ENCODE results near the gene ABCB8. TPM values are rescaled to one million over a fixed set of nuclear protein-coding genes. Genes with fewer than 3 reads are reported as not detected.
A peak's percentile ranks its signal among the peaks of the same experiment; 100 is the strongest.
"Not testable (repeated sequence)": the region's sequence is repeated elsewhere in the genome, so short reads cannot be mapped to it uniquely, and the experiment has no call there.

ABCB8 gene
- polyA plus RNA-seq, 4 donors: 16.9 to 35.2 (median 21.1) TPM

GRCh38 chr7:150997075-150997511 is 31.2 kb upstream of the ABCB8 start:
- DNase-seq (ENCODE audit: low read depth in 4 of 4, low spot score in 3 of 4): no peak

DNA sequence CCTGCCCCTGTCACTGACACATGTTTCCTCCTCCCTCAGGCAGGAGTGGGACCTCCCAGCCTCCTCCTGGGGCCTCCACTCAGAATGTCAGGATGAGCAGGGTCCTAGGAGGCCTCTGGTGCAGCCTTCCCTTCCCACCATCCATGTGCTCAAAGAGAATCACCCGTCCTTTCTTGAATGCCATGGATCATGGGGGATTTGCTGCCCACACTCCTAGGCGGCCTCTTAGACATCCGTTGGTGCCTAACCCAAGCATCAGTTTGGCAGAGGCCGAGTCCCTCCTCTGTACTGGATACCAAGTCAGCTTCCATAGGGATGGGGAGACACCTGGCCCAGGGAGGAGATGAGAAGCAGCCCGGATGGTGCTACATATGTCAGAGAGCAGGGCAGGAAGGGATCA is 30.4 kb upstream of the ABCB8 start:
- no peak for DNase-seq (ENCODE audit: low read depth in 4 of 4, low spot score in 3 of 4)

GRCh38 chr7:150998341-150998740 is 29.9 kb upstream of the ABCB8 start:
- DNase-seq (ENCODE audit: low read depth in 4 of 4, low spot score in 3 of 4): no peak

DNA sequence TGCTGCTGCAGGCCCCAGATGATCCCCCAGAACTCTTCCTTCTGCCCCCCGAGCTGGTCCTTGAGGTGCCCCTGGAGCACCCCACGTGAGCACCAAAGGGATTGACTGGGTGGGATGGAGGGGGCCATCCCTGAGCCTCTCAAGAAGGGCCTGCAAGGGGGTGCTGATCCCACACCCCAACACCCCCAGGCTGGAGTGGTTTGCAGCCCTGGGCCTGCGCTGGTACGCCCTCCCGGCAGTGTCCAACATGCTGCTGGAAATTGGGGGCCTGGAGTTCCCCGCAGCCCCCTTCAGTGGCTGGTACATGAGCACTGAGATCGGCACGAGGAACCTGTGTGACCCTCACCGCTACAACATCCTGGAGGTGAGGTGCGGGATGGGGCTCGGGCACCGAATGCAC is 29.2 kb upstream of the ABCB8 start:
- no peak for DNase-seq (ENCODE audit: low read depth in 4 of 4, low spot score in 3 of 4)

- no peak for DNase-seq (ENCODE audit: low read depth in 4 of 4, low spot score in 3 of 4)
Measured at GRCh38 chr7:150999497-151000230, 28.6 kb upstream of the ABCB8 start.

GRCh38 chr7:151000897-151001495 is 27.3 kb upstream of the ABCB8 start:
- no peak for DNase-seq (ENCODE audit: low read depth in 4 of 4, low spot score in 3 of 4)

GRCh38 chr7:151001546-151001945 is 26.7 kb upstream of the ABCB8 start:
- no peak for DNase-seq (ENCODE audit: low read depth in 4 of 4, low spot score in 3 of 4)

- no peak for DNase-seq (ENCODE audit: low read depth in 4 of 4, low spot score in 3 of 4)
Measured at GRCh38 chr7:151003572-151003971, 24.7 kb upstream of the ABCB8 start.

- DNase-seq (ENCODE audit: low read depth in 4 of 4, low spot score in 3 of 4): no peak
Measured at GRCh38 chr7:151005566-151005965, 22.7 kb upstream of the ABCB8 start.

DNA sequence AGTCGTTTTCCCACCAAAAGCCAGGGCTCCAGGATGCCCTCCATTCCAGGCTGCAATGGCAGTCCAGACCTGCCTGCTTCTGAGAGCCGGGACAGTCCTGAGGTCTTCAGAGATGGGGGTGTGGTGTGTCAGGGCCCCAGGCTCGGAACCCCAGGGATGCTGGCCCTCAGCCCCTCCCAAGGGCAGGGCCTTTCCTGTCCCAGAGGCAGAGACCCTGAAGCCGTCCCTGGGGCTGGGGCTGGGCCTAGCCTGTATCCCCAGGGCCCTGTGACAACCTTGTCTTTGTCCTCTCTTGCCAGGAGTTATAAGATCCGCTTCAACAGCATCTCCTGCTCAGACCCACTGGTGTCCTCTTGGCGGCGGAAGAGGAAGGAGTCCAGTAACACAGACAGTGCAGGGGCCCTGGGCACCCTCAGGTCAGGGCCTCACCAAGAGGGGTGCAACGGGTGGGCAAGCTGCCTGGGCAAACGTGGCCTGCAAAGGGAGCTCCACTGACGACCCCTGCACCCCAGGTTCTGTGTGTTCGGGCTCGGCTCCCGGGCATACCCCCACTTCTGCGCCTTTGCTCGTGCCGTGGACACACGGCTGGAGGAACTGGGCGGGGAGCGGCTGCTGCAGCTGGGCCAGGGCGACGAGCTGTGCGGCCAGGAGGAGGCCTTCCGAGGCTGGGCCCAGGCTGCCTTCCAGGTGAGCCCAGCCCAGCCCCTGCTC is 21.5 kb upstream of the ABCB8 start:
- no peak for DNase-seq (ENCODE audit: low read depth in 4 of 4, low spot score in 3 of 4)

- DNase-seq (ENCODE audit: low read depth in 4 of 4, low spot score in 3 of 4): no peak
Measured at GRCh38 chr7:151007469-151007898, 20.8 kb upstream of the ABCB8 start.

DNA sequence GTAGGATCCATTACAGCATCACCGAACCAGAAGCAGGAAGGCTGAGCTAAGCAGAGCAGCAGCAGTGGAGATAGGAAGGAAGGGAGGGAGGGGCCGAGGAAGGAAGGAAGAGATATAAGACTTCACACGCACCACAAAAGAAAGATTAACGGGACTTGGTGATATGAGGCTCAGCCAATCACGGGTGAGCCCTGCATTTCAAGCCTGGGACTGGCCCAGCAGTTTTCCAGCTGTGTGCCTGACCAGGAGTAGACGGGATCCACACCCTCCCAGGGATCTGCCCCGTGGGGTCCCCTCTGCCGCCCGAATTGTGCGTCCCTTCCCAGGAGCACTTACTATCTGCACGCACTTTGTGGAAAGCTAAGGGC is 20.1 kb upstream of the ABCB8 start:
- DNase-seq (ENCODE audit: low read depth in 4 of 4, low spot score in 3 of 4): no peak

DNA sequence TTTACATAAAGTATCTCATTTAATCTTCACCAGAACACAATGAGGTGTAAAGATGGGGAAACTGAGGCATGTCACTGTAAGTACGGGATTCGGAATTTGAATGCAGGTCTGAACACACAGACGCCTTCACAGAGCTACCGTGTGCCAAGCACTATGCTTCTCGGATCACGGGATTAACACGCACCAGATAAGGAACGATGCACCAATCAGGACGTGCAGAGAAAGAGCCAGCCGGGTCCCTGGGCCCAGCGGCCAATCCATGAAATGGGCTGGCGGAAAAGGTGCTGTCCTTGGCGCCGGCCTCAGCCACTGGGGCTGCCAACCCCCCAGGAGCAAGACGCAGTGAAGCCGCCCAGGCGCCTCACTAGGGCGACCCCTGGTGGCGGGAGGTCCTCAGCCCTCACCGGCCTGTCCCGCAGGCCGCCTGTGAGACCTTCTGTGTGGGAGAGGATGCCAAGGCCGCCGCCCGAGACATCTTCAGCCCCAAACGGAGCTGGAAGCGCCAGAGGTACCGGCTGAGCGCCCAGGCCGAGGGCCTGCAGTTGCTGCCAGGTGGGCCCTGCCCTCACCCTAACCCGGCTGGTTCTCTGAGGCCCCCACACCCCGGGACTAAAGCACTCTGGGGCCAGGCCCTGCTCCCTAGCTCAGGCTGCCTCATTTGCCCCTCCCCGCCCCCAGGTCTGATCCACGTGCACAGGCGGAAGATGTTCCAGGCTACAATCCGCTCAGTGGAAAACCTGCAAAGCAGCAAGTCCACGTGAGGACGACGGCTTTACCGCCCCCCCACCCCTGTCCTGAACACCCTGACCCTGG is 19.5 kb upstream of the ABCB8 start:
- DNase-seq (ENCODE audit: low read depth in 4 of 4, low spot score in 3 of 4): no peak

GRCh38 chr7:151009327-151010036 is 18.8 kb upstream of the ABCB8 start:
- no peak for DNase-seq (ENCODE audit: low read depth in 4 of 4, low spot score in 3 of 4)

DNA sequence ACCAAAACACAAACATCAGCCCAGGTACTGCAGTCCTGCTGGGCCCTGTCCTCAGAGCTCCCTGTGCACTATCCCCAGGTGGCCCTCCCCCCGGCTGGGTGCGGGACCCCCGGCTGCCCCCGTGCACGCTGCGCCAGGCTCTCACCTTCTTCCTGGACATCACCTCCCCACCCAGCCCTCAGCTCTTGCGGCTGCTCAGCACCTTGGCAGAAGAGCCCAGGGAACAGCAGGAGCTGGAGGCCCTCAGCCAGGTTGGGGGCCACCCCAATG is 18.3 kb upstream of the ABCB8 start:
- no peak for DNase-seq (ENCODE audit: low read depth in 4 of 4, low spot score in 3 of 4)

- DNase-seq (ENCODE audit: low read depth in 4 of 4, low spot score in 3 of 4): peak in 1 of 4 donors; percentile 42
Measured at GRCh38 chr7:151010307-151011096, 17.7 kb upstream of the ABCB8 start.

GRCh38 chr7:151011097-151011409 is 17.2 kb upstream of the ABCB8 start:
- DNase-seq (ENCODE audit: low read depth in 4 of 4, low spot score in 3 of 4): no peak

- DNase-seq (ENCODE audit: low read depth in 4 of 4, low spot score in 3 of 4): not testable (repeated sequence)
Measured at GRCh38 chr7:151011616-151012015, 16.6 kb upstream of the ABCB8 start.

DNA sequence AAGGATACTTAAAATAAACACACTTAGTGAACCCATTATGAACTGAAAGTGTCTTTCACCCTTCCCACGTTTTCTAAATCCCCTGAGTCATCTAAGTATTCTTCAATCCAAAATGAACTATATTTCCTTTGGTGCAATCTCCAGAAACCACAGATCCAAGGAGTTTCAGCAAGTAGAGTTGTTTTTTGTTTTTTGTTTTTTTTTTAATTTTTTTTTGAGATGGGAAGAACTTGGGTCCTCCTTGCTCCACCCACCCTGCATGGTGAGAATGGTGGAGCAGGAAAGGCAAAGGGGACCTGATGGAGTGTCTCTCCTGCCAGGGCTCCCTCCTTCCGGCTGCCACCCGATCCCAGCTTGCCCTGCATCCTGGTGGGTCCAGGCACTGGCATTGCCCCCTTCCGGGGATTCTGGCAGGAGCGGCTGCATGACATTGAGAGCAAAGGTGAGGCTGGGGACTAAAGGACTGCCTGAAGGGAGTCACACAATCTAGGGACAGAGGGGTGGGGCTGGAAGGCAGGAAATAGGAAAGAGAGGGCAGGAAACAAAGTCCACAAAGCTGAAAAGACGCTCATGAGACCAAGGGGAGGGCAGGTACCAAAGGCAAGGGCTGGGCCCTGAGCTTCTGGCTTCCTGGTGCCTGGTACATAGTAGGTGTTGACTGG is 16.1 kb upstream of the ABCB8 start:
- DNase-seq (ENCODE audit: low read depth in 4 of 4, low spot score in 3 of 4): no peak

Data from left renal pelvis (tissue), 4 donors.